Measurements from ENCODE around the gene MED12L. TPM values are rescaled to one million over a fixed set of nuclear protein-coding genes. Genes with fewer than 3 reads are reported as not detected.
A peak's percentile ranks its signal among the peaks of the same experiment; 100 is the strongest.

Gene MED12L
- total RNA-seq, 4 donors from 2014 or later: 0.09 to 3.3 (median 0.13) TPM; not detected in 1

DNA sequence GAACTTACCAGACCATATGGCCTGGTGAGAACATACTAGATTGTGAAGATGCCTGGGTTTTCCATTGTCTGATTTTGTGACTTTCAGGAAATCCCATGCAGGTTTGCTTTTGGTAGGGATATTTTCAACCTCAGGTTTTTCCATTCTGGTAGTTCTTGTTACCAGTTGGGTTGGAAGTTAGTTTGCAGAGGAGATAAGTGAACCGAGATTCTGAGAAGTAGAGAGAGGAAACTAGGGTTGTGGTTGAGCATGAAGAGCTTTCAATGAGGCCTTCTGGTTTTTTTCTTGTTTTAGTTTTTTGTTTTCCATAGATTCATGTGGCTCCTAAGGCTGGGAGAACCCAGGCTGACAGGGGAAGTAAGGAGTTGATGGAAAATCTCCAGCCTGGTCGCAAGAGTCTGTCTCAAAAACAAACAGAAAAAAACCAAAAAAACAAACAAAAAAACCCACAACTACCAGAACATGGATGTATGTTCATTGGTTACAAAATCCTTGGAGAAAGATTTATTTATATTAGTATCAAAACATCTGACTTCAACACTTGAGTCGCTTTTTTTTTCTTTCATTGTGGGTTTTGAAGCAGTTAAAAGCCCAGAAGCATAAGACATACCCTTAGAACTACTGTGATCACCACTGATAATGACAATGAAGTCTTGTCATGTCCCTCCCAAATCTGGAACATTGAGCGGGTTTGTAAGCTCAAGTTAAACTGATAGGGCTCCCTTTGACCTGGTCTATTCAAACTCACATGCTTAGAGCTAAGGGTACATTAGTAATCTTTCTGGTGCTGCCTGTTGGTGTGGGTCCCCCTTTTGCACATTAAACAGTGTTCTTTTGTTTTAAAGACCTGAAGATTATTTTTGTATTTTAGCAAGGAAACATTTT is 114.3 kb downstream of the MED12L start:
- no peak for DNase-seq
- TF ChIP-seq POLR2A (IDR thresholded peaks at IDR 0.05): no peak
- TF ChIP-seq, protein P1, sequence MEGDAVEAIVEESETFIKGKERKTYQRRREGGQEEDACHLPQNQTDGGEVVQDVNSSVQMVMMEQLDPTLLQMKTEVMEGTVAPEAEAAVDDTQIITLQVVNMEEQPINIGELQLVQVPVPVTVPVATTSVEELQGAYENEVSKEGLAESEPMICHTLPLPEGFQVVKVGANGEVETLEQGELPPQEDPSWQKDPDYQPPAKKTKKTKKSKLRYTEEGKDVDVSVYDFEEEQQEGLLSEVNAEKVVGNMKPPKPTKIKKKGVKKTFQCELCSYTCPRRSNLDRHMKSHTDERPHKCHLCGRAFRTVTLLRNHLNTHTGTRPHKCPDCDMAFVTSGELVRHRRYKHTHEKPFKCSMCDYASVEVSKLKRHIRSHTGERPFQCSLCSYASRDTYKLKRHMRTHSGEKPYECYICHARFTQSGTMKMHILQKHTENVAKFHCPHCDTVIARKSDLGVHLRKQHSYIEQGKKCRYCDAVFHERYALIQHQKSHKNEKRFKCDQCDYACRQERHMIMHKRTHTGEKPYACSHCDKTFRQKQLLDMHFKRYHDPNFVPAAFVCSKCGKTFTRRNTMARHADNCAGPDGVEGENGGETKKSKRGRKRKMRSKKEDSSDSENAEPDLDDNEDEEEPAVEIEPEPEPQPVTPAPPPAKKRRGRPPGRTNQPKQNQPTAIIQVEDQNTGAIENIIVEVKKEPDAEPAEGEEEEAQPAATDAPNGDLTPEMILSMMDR (IDR thresholded peaks at IDR 0.05): no peak
- Histone ChIP-seq H3K27me3 (no peaks in the 10 kb centered on the region), H3K27ac (peak overlapping the region in 1 of 4 donors; percentile 17), H3K9me3 (no peaks in the 10 kb centered on the region), H3K36me3 (no peaks in the 10 kb centered on the region), H3K4me1 (peaks cover 0 to 5% (median 0%) of the 10 kb centered on the region in 4 donors), H3K4me3 (peak overlapping the region in 1 of 4 donors; percentile 1)

DNA sequence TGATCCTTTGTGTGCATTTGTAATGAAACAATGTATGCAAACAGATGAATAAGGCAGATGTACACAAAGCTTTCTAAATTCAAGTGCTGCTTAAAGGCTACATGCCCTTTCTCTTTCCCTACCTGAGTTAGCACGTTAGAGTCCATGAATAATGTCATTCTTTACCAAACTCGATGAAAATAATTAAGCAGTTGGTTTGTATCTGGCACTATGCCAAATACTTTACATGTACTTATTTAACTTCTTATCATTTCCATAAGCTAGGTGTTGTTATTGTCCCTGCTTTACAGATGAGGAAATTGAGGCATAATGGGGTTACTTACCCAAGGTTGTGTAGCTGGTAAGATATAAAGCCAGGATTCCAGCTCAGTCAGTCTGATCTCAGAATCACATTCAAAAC is 115.1 kb downstream of the MED12L start:
- no peaks in the 10 kb centered on the region for H3K36me3 ChIP-seq
- H3K9me3 ChIP-seq: no peaks in the 10 kb centered on the region
- H3K4me1 ChIP-seq: peaks cover 0 to 5% (median 0%) of the 10 kb centered on the region in 4 donors
- H3K27ac ChIP-seq: peak overlapping the region; percentile 7 to 71 (median 63)
- no peak for TF ChIP-seq POLR2A (IDR thresholded peaks at IDR 0.05)
- TF ChIP-seq, protein P1 (IDR thresholded peaks at IDR 0.05): no peak
- no peaks in the 10 kb centered on the region for H3K27me3 ChIP-seq
- peak overlapping the region in 2 of 4 donors; percentile 1 to 34 for H3K4me3 ChIP-seq
- DNase-seq: no peak

DNA sequence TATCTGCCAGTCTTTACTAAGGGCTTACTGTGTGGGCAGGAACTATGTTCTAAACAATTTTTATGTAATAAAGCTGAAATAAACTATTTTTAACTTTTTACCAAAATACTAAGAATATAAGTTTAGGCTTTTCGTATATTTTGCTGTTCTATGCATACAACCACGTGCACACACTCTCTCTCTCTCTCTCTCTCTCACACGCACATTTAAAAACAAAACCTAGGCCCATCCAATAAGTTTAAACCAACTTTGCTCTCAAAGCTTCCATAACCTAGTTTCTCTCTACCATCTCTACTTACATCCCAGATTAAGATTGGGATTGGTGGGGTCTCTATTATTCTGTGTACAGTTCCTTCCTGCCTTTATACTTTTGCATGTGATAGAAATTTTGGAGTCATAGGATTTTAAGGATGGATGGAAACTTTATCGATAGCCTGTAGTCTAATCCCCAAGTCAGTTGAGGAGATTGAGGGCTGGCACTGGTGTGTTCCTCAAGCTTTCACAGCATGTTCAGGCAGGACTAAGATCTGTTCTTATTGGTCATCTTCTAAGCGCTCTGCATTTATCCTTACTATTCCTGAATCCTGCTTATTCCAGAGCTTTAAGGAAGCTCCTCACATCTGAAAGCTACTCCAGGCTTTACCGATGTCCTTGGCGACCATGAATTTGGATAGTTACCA is 115.7 kb downstream of the MED12L start:
- Histone ChIP-seq H3K36me3 (no peaks in the 10 kb centered on the region), H3K4me1 (peaks cover 0 to 5% (median 0%) of the 10 kb centered on the region in 4 donors), H3K27ac (peak overlapping the region; percentile 7 to 71 (median 63)), H3K4me3 (peak overlapping the region in 3 of 4 donors; percentile 4 to 34 (median 26)), H3K9me3 (no peaks in the 10 kb centered on the region), H3K27me3 (no peaks in the 10 kb centered on the region)
- no peak for DNase-seq
- no peak for TF ChIP-seq POLR2A (IDR thresholded peaks at IDR 0.05)
- TF ChIP-seq, protein P1 (IDR thresholded peaks at IDR 0.05): no peak

DNA sequence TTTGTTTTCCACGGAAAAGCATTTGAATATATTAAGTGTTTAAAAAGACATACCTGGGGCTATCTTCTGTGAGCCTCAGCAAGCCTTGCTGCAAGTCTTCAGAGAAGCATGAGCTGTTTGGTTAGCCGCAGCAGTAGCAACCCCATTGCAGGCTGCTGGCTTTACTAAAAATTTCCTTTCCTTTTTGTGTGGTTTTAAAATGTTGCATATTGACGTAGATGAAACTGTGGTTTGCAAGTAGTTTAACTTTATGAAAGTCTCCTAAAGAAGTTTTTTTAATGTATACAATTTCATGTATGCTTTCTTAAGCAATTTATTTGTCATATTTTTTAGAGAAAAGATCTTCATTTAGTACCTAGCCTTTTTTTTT is 117.6 kb downstream of the MED12L start, which contains the start of gene GPR171:
TSS of gene GPR171 (minus strand) at position 166 of the 370 bp plus-strand sequence. CDS start 3,830 bp downstream, outside the sequence.
- Histone ChIP-seq H3K27ac (peak within 1 kb of the TSS; percentile 46 to 71 (median 63)), H3K27me3 (no peaks in the 10 kb centered on the region), H3K4me3 (peak within 1 kb of the TSS; percentile 13 to 34 (median 22)), H3K4me1 (peaks cover 0 to 5% (median 0%) of the 10 kb centered on the region in 4 donors), H3K9me3 (no peaks in the 10 kb centered on the region), H3K36me3 (no peaks in the 10 kb centered on the region)
- TF ChIP-seq POLR2A (IDR thresholded peaks at IDR 0.05): peak; percentile 48 to 61
- TF ChIP-seq, protein P1 (IDR thresholded peaks at IDR 0.05): no peak
- DNase-seq: peak in 2 of 3 donors; percentile 30 to 78

DNA sequence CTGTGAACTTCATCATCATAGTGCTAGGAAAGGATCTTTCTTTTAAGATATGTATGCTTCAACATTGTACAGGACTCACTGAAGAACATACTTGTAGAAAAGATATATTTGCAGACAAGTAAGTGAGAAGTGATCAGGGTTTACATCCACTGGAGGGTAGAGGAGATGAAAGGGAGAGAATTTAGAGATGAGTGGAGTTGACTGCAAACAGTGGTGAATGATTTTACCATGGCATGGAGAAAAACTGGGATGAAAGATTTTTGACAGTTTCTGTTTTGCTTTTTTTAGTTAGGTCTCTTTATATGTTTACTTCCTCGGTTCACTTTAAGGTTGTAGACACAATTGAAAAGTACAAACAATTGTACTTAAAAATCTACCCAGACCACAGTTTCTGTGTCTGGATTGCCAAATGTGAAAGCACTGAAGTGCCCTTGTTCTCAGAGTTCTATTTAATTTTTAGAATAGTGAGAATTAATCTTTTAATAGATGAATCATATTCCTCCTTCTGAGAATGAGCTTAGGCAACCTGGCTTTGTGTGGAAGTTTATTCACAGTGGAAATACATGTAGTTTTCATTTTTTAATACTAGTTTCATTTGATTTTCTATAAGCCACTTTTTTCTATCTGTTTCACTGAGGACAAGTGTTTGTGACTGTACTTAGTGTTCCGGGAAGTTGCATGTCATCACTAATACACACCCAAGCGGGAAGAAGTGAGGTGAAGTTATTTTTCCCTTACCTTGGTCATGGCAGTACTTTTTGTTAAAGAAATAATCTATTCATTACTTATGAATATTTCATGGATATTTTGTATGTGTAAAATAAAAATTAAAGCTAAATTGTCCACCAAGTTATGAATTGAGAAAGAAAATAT is 119.3 kb downstream of the MED12L start:
- DNase-seq: no peak
- Histone ChIP-seq H3K36me3 (no peaks in the 10 kb centered on the region), H3K27me3 (no peaks in the 10 kb centered on the region), H3K4me3 (no peak overlapping the region), H3K9me3 (no peaks in the 10 kb centered on the region), H3K4me1 (peaks cover 0 to under 1% (median 0%) of the 10 kb centered on the region in 4 donors), H3K27ac (peak overlapping the region in 3 of 4 donors; percentile 48 to 68 (median 66))
- TF ChIP-seq POLR2A (IDR thresholded peaks at IDR 0.05): peak in 1 of 2 donors; percentile 22
- TF ChIP-seq, protein P1 (IDR thresholded peaks at IDR 0.05): no peak

Measured in Peyer's patch (tissue), 4 donors.